ENCODE measurements around the gene GMDS. TPM values are rescaled to one million over a fixed set of nuclear protein-coding genes. Genes with fewer than 3 reads are reported as not detected.

Gene GMDS
- total RNA-seq, 4 donors from 2014 or later = 8.7 to 23.1 (median 18.4) TPM

DNA sequence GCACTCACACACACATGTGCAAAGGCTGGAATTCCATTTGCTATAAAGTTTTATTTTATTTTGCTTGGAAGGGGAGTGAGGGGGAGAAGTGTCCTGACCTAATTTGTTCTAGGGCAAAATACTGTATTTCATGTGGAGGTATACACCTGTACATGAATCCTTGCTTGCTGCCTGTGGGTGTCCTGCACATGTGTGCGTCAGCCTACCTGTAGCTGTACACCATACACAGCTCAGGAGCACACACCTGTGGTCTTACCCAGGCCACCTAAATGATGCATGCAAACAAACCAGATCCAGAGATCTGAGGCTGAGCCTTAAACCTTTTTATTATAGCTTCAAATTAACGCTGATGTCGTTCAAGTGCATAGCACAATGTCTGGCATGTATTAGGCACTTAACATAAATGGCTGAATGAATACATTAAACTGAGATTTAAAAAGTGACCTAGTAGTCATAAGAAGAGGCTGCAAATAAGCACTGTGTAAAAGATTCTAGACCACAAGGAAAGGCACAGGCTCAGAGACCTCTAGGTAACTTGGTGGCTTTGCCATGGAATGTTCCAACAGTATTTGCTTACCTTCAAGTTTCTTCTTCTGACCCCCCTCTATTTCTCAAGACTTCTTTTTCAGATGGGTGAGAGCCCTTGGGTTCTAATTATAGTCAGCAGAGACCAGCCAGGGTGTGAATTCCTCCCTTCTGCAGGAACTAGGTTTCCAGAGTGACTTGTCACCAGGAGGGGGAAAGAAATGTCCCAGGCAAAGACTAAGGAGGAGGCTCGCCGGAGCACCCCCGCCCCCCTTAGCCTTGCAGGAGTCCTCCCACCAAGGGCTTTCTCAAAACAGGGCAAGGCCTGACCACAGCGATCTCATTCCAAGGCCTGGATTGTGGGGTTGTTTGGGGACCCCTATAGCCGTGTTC lies 622.3 kb downstream of the GMDS start:
- 86 to 95% methylated on average over 8 of the region's 8 CpGs for WGBS, 2 donors
- DNase-seq (ENCODE audit: low spot score in 2 of 2) = no peak
- H3K4me3 ChIP-seq (ENCODE audit: low read depth, poor library complexity, severe bottlenecking) = no peak overlapping the region
- TF ChIP-seq POLR2A (IDR thresholded peaks at IDR 0.05) = no peak
- TF ChIP-seq, protein P1, sequence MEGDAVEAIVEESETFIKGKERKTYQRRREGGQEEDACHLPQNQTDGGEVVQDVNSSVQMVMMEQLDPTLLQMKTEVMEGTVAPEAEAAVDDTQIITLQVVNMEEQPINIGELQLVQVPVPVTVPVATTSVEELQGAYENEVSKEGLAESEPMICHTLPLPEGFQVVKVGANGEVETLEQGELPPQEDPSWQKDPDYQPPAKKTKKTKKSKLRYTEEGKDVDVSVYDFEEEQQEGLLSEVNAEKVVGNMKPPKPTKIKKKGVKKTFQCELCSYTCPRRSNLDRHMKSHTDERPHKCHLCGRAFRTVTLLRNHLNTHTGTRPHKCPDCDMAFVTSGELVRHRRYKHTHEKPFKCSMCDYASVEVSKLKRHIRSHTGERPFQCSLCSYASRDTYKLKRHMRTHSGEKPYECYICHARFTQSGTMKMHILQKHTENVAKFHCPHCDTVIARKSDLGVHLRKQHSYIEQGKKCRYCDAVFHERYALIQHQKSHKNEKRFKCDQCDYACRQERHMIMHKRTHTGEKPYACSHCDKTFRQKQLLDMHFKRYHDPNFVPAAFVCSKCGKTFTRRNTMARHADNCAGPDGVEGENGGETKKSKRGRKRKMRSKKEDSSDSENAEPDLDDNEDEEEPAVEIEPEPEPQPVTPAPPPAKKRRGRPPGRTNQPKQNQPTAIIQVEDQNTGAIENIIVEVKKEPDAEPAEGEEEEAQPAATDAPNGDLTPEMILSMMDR (IDR thresholded peaks at IDR 0.05) = no peak
- intact Hi-C loops (cut with DNase I; ENCODE audit: low total_unique reads) = no loop called here

DNA sequence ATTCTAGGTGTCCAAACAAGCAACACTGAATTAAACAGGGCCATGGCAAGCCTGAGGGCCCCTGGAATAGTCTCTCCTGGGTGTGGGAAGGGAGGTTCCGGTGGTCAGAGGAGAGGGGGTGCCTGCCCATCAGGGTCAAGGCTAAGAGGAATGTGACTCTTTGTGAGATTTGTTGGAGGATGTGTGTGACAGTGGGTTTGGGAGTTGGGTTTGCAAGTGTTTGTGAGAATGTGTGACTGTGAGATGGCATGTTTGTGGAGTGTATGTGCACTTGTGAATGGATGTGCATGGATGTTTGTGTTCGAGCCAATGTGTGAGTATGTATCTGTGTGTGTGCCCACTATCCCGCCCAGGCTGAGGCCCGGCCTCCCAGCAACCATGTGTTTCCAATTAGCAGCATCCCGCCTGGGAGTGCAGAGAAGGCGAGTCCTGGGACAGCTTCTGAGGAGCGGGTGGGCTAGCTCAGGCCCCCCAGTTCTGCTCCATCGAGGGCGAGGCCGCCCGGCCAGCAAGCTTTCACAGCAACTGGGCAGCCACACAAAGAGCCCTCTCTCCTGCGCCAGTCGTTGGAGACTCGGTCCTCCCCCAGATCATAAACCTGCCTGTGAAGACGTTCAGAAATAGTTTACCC lies 623.1 kb downstream of the GMDS start:
- TF ChIP-seq, protein P1 (IDR thresholded peaks at IDR 0.05) = no peak
- no peak for TF ChIP-seq POLR2A (IDR thresholded peaks at IDR 0.05)
- WGBS, 2 donors = 81 to 83% methylated on average over 15 of the region's 15 CpGs

DNA sequence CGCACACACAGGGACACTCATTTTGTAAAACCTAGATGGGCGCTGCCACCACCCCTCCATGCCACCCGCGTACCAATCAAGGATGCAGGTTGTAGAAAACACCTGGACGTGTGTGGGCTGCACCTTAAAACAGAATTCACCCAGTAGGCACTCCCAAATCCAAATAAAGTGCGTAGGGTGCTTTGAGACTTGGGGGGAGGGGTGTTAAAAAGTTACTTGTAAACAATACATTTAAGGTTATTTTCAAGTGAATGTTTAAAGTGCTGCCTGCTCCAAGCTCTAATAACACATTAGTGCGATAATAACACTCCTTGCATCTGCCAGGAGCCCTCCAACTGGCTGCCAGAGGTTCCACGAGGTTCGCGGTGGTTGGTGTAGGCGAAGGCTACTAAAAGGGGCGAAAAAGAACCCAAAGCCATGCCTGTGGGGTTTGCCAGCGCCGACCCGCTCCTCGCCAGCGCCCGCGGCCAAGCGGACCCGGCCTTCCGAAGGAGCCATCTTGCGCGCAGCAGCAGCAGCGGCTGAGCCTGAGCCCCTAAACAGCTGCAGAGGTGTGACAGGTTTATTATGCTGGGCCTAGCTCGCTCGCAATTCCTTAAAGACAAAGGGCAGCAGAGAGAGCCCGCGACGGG lies 624.2 kb downstream of the GMDS start:
- no peak overlapping the region for H3K4me3 ChIP-seq (ENCODE audit: low read depth, poor library complexity, severe bottlenecking)
- WGBS, 2 donors = 95 to 96% methylated on average over 30 of the region's 30 CpGs
- TF ChIP-seq POLR2A (IDR thresholded peaks at IDR 0.05) = no peak
- TF ChIP-seq, protein P1 (IDR thresholded peaks at IDR 0.05) = no peak
- DNase-seq (ENCODE audit: low spot score in 2 of 2) = no peak
- intact Hi-C loops (cut with DNase I; ENCODE audit: low total_unique reads) = no loop called here

More for the DNA sequence above, 623.1 kb downstream of the GMDS start:
- intact Hi-C loops (cut with DNase I; ENCODE audit: low total_unique reads) = no loop called here
- H3K4me3 ChIP-seq (ENCODE audit: low read depth, poor library complexity, severe bottlenecking) = no peak overlapping the region
- no peak for DNase-seq (ENCODE audit: low spot score in 2 of 2)

DNA sequence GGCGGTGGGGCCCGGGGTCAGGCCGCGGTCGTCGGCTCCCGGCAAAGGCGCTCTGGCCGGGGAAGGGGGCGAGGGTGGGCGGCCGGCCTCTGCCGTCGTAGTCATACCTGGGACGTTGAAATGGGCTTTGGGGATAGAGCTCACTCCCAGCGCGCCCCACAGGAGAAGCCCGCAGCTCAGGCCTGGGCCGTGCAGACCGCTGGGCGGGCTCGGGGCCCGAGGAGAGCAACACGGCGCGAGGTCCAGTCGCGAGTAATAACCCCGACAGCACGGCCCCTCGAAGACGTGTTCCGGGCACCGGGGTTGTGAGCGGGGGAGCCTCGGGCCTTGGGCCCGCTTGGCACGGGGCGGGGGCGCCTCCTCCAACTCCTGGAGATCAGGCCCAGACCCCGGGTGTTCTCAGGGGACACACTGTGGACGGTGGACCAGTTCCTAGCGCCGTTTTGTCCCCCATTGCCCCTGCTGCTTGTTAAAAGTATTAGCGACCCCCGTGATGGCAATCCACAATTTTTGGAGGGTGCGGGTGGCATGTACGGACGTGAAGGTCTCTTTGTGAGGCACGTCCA lies 624.8 kb downstream of the GMDS start:
- no peak for TF ChIP-seq POLR2A (IDR thresholded peaks at IDR 0.05)
- TF ChIP-seq, protein P1 (IDR thresholded peaks at IDR 0.05) = no peak
- no peak overlapping the region for H3K4me3 ChIP-seq (ENCODE audit: low read depth, poor library complexity, severe bottlenecking)
- intact Hi-C loops (cut with DNase I; ENCODE audit: low total_unique reads) = no loop called here
- DNase-seq (ENCODE audit: low spot score in 2 of 2) = no peak
- 75 to 89% methylated on average over 16 to 46 of the region's 50 CpGs for WGBS, 2 donors

DNA sequence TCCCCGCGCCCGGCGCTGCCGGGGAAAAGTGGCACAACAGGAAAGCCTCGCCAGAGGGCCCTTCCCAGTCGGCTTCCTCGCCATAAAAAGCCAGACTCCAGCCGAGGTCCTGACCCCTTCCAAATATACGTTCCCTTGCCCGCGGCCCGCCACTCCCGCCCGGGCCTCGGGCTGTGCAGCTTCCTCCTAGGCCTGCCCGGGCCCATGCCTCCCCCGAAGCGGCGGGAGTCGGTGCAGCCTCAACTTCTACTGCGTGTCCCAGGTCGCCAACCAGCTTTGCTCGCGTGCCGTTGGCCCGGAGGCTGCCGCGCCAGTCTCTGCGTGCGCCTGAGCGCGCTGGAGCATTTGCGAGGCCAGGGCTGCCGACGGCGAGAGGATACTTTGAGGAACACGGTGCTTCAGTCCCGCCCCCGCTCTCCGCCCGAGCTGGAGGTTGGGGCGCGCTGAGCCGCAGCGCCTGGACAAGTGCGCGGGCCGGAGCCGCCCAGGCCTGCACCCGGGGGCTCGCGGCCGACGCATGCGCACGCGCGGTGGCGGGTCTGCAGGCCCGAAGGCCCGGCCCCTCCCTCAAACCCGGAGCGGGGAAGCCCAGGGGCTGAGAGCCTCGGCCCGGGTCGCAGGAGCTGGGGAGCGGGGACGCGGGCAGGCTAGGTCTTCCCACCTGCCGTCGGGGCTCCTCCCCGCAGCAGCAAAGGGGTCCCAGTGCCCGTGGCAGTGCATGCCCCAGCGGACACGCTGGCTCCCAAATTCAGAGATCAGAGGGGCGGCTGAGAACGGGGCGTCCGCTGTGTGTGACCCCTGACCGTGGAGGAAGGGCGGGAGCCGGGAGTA lies 625.5 kb downstream of the GMDS start:
- no peak for DNase-seq (ENCODE audit: low spot score in 2 of 2)
- intact Hi-C loops (cut with DNase I; ENCODE audit: low total_unique reads) = no loop called here
- WGBS, 2 donors = 10 to 16% methylated on average over 51 to 74 of the region's 83 CpGs
- TF ChIP-seq, protein P1 (IDR thresholded peaks at IDR 0.05) = no peak
- TF ChIP-seq POLR2A (IDR thresholded peaks at IDR 0.05) = no peak
- H3K4me3 ChIP-seq (ENCODE audit: low read depth, poor library complexity, severe bottlenecking) = no peak overlapping the region
